ENCODE measurements around the gene DYNC2H1.
A peak's percentile ranks its signal among the peaks of the same experiment; 100 is the strongest.

Gene DYNC2H1

DNA sequence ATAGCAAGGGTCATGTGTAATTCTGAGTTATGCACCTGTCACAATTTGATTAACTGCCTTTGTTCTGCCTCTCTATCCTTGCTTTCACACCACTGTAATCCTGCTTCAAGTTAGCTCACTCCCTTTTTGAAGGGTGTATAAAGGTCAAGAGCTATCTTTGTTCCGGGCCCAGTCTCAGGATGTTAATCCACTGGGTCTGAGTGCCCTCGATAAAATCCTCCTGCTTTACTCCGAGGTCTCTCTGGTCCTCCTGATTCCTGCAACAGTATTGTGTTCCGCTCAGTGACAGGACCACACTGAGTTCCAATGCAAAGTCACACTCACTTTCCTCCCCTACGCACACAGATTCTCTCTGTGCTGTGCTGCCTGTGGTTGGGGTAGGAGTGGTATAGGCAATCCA, 186.5 kb downstream of the DYNC2H1 start:
- Mint-ChIP-seq H3K27ac (no peak overlapping the region), H3K27me3 (ENCODE audit: low read depth) (no peaks in the 10 kb centered on the region), H3K4me3 (no peak overlapping the region), H3K9me3 (peaks cover 51% of the 10 kb centered on the region), H3K4me1 (no peaks in the 10 kb centered on the region), H3K36me3 (ENCODE audit: low read depth) (peaks cover 67% of the 10 kb centered on the region)
- TF ChIP-seq, protein P1, sequence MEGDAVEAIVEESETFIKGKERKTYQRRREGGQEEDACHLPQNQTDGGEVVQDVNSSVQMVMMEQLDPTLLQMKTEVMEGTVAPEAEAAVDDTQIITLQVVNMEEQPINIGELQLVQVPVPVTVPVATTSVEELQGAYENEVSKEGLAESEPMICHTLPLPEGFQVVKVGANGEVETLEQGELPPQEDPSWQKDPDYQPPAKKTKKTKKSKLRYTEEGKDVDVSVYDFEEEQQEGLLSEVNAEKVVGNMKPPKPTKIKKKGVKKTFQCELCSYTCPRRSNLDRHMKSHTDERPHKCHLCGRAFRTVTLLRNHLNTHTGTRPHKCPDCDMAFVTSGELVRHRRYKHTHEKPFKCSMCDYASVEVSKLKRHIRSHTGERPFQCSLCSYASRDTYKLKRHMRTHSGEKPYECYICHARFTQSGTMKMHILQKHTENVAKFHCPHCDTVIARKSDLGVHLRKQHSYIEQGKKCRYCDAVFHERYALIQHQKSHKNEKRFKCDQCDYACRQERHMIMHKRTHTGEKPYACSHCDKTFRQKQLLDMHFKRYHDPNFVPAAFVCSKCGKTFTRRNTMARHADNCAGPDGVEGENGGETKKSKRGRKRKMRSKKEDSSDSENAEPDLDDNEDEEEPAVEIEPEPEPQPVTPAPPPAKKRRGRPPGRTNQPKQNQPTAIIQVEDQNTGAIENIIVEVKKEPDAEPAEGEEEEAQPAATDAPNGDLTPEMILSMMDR (IDR thresholded peaks at IDR 0.05; ENCODE audit: unreplicated experiment in 3 of 3), result no peak

DNA sequence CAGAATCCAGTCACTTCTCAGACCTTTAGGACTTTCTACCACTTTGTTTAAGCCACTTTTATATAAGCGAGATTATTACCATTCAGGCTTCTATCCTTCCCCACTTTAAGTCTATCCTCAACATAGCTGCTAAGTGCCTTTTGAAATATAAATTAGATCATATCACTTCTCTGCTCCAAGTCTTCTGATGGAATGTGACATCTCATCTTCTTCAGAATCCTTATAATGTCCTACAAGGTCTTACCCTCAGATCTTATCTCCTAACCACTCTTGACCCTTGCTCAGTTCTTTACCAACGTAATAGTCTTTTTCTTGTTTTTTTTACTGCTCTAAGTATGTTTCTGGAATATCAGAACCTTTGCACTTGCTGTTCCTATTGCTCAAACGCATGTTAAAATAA, 188.7 kb downstream of the DYNC2H1 start:
- Mint-ChIP-seq H3K36me3 (ENCODE audit: low read depth) (peaks cover 49% of the 10 kb centered on the region), H3K4me3 (no peak overlapping the region), H3K4me1 (no peaks in the 10 kb centered on the region), H3K9me3 (peaks cover 36% of the 10 kb centered on the region), H3K27me3 (ENCODE audit: low read depth) (no peaks in the 10 kb centered on the region), H3K27ac (no peak overlapping the region)
- TF ChIP-seq, protein P1 (IDR thresholded peaks at IDR 0.05; ENCODE audit: unreplicated experiment in 3 of 3), result no peak

DNA sequence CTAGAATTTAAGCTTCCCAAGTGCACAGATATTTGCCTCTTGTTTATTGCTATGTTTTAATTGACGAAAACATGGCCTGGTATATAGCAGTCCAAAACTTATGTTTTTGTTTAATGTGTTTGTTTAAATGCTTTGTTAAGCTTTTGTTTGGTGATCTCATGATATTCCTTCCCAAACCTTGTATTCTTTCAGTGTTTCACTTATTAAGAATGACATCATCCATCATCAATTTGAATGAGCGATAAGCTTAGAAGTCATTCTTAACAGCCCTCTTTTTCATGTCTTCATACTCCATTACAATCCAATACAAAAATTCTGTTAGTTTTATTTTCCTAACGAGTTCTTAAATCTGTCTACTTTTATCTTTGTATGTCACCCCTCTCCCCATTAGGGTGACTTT, 206.0 kb downstream of the DYNC2H1 start:
- Mint-ChIP-seq H3K36me3 (ENCODE audit: low read depth) (peaks cover 26% of the 10 kb centered on the region), H3K9me3 (no peaks in the 10 kb centered on the region), H3K27ac (no peak overlapping the region), H3K27me3 (ENCODE audit: low read depth) (no peaks in the 10 kb centered on the region), H3K4me1 (no peaks in the 10 kb centered on the region), H3K4me3 (no peak overlapping the region)
- TF ChIP-seq, protein P1 (IDR thresholded peaks at IDR 0.05; ENCODE audit: unreplicated experiment in 3 of 3), result no peak

DNA sequence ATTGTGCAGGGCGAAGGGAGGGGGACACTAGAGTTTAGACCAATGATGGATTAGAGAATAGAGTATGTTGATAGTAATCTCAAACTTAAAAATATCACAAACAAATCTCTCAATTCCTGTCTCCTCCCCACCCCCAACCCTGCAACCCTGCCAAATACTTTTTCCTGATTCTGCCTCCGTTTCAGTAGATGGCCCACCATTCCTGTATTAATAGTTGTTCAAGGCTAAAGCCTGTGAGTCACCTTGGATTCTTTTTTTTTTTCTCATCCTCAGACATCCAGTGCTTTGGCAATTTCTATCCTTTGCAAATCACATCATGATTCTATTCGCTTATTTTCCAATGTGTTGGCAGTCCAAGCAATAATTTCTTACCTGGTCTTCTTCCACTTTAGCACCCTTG, 207.9 kb downstream of the DYNC2H1 start:
- H3K36me3 Mint-ChIP-seq (ENCODE audit: low read depth), result peaks cover 22% of the 10 kb centered on the region
- H3K9me3 Mint-ChIP-seq, result no peaks in the 10 kb centered on the region
- no peak overlapping the region for H3K4me3 Mint-ChIP-seq
- no peak overlapping the region for H3K27ac Mint-ChIP-seq
- H3K4me1 Mint-ChIP-seq, result no peaks in the 10 kb centered on the region
- H3K27me3 Mint-ChIP-seq (ENCODE audit: low read depth), result no peaks in the 10 kb centered on the region
- TF ChIP-seq, protein P1 (IDR thresholded peaks at IDR 0.05; ENCODE audit: unreplicated experiment in 3 of 3), result no peak

DNA sequence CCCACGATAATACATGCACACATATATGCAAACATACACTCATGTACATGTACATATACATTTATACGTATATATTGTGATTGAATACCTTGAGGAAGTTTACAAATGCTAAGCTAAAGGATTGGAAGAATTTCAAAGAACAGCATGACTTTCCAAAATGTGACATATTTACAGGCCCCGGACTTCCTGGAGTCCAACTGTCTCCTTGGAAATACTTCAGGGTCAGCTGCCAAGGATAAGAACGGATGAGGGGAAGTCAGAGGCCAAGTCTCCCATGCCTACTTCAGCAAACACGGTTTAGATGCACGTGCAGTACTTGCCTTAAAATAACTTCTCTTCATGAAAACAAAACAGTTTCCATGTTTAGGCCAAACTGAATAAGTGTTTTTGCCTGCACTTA, 213.6 kb downstream of the DYNC2H1 start:
- no peak overlapping the region for H3K4me3 Mint-ChIP-seq
- H3K4me1 Mint-ChIP-seq, result peaks cover 13% of the 10 kb centered on the region
- no peaks in the 10 kb centered on the region for H3K9me3 Mint-ChIP-seq
- peak overlapping the region in 1 of 3 experiments; percentile 47 for H3K27ac Mint-ChIP-seq
- no peaks in the 10 kb centered on the region for H3K27me3 Mint-ChIP-seq (ENCODE audit: low read depth)
- TF ChIP-seq, protein P1 (IDR thresholded peaks at IDR 0.05; ENCODE audit: unreplicated experiment in 3 of 3), result no peak
- H3K36me3 Mint-ChIP-seq (ENCODE audit: low read depth), result peaks cover 26% of the 10 kb centered on the region

DNA sequence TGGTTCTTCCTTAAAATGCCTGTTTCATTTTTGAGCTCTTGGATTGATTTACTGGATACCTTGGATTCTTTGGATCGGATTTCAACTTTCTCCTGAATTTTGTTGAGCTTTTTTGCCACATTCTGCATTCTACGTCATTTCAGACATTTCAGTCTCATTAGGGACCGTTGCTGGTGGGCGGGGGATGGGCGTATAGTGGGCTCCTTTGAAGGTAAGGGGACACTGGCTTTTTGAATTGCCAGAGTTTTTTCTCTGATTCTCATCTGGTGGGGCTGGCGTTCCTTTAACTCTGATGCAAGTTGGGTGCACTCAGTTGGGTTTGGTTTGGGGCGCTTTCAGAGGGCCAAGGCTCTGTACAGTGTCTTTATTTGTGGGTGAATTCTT, 216.5 kb downstream of the DYNC2H1 start:
- H3K4me1 Mint-ChIP-seq, result peaks cover 13% of the 10 kb centered on the region
- H3K27me3 Mint-ChIP-seq (ENCODE audit: low read depth), result no peaks in the 10 kb centered on the region
- H3K27ac Mint-ChIP-seq, result peak overlapping the region in 2 of 3 experiments; percentile 20 to 35
- H3K9me3 Mint-ChIP-seq, result no peaks in the 10 kb centered on the region
- peak overlapping the region in 1 of 3 experiments; percentile 6 for H3K4me3 Mint-ChIP-seq
- peaks cover 26% of the 10 kb centered on the region for H3K36me3 Mint-ChIP-seq (ENCODE audit: low read depth)
- TF ChIP-seq, protein P1 (IDR thresholded peaks at IDR 0.05; ENCODE audit: unreplicated experiment in 3 of 3), result no peak

Measured in nephron (organoid).